NK-92 (cell line): ENCODE data around the gene SPPL2B.

ENCODE experiments used
- DNase-seq: peaks from one replicate; lab custom pipeline; 2025; ENCODE audit not compliant: unreplicated experiment; lab: John Stamatoyannopoulos, UW

Gene SPPL2B

DNA sequence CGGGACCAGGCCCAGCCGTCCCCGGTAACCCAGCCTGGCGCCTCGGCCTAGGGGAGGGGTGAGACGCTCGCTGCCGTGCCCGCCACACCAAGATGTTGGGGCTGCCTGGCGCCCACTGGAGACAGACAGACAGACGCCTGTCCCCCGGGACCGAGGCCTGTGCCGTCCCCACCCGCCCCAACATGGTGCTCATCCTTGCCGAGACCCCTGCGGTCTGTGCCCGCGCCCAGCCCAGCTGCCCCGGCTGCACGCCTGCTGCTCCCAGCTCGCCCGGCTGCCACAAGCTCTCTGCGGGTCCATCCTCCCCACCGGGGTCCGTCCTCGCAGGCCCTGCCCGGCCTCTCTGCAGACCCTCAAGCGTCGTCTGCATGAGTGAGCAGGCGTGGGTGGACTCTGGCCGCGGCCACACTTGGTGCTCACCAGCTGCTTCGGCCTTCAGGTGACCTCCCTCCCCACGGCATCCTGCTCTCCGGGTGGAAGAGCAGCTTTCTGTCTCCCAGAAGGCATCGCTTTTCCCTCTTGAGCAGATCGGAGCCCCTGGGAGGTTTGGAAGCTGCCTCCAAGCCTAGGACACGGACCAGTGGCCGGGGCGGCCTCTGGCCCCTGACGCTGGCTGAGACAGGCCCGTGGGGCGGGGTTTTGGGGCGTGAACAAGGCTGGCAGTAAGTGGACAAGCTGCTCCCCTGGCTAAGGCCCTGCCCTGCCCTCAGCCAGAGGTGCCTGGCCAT, 24.8 kb downstream of the SPPL2B start:
- DNase-seq: no peak

DNA sequence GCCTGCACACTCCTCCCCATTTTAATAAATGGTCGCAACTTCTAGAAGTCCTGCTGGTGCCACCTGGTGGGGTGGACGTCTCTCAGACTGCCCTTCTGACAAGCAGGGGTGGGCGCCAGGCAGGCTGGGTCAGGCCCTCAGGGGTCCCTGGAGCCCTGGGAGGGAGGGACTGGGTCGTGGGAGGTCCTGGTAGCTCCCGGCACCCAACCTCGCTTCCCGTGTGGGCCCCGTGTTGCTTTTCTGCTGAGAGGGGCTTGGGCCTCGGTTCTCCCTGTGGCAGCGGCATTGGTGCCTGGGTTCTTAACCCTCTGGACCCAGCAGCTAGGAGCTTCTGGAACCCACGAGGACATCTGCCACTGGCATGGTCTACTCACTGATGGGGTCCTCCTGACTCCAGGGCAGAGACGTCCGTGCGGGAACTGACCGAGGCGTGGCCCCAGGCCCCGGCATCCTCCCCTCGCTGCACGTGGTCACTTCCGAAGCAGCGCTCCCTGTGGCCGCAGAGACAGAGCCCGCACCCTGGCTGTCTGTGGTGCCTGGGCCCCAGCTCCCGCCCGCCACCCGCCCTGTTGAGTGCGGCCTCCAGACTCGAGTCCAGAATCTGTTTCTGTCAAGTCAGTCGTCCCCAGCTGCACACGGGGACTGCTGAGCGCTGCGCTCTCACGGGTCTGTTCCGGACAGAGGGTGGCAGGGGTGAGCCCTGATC, 25.6 kb downstream of the SPPL2B start:
- DNase-seq: no peak

DNA sequence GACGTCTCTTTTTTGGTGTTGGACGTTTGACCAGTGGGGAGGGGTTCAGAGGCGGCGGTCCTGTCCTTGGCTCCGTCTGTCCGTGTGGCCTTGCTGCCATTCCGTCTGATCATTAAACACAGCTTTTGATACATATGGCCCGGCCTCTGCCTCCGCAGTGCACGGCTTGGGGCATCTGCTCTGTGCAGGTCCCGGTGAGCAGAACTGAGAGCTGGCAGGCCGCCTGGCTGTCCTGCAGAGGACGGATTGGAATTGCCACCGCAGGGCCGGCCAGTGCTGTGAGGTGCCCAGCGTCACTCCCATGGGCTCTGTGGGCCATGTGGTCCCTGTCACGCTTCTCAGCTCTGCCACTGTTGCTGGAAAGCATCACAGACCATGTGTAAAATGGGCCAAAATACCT, 26.2 kb downstream of the SPPL2B start:
- DNase-seq: no peak

DNA sequence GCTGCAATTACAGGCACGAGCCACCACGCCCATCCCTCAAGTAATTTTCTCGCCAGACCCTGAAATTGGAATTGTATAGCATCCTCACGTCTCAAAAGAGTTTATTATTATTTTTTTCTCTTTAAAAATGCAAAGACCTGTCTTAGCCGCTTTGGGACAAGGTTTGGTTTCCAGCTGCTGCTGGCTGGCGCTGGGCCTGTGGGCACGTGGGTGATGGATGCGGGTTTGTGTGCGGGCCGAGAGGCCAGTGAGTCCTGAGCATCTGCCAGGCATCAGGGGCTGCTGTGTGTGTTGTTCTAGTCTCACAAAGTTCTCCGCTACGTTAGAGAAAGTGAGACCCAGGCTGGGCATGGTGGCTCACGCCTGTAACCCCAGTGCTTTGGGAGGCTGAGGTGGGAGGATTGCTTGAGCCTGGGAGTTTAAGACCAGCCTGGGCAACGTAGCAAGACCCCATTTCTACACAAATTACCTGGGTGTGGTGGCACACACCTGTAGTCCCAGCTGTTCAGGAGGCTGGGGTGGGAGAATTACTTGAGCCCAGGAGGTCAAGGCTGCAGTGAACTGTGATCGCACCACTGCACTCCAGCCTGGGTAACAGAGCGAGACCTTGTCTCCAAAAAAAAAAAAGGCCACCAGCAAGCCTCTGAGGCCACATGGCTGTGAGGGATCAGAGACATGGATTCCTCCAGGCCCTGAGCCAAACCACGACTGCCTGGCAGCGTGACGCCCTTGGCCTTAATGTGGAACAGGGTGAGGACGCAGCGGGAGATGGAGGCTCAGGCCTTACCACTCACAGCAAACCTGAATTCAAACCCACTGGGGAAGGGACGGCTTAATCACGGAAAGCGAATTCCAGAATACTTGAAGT, 26.9 kb downstream of the SPPL2B start:
- DNase-seq: no peak

DNA sequence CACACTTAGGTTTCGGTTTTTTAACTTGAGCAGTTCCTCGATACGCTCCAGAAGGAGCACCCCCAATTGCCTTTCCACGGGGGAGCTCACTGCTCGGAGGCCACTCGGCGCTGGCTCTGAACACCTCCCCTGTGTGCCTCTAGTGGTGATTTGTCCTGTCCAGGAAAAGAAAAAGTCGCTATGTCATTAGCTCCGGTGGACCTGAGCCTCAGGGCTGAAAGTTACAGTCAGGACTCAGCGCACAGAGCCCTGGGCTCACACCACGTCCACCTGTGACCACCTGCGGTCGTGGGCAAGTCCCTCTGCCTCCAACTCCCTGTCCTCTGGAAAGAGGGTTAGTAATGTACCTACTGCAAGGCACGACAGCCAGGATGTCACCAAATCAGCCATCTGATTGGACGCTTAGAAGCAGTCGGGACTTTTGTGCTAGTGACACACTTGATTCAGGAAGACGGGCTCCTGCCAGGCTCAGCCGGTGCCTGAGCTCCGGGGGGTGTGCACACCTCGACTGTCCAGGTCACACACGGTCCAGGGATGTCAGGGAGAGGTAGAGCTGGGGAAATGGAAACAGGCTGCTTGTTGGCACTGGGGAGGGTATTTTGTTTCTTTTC, 27.7 kb downstream of the SPPL2B start:
- DNase-seq: no peak

- no peak for DNase-seq
Measured at GRCh38 chr19:2357279-2358206, 29.1 kb downstream of the SPPL2B start.

GRCh38 chr19:2358548-2359173, 30.2 kb downstream of the SPPL2B start:
- DNase-seq: no peak

DNA sequence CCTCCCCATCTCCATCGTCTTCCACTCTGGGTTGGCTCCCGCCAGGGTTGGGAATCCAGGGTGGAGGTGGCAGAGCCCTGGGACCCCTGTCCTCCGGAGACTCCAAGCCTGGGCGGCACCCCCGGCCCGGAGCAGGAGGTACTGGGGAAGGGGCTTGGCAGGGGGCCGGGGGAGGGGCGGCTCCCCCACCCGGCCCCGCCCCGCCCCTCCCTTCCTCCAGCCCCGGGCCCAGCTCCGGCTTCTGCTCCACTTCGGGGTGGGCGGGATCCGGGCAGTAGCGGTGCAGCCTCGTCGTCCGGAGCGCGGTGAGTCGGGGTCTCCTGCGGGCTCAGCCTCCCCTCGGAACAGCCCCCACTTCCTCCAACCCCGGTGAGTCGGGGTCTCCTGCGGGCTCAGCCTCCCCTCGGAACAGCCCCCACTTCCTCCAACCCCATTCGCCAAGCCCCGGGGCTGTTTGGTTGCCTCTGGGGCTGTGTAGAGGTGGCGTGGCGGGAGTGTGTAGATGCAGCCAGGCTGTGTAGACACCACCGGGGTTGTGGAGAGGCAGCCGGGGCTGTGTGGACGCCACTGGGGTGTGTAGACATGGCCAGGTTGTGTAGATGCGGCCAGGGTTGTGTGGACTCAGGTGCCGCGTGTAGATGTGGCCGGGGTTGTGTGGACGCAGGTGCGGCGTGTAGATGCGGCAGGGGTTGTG, 31.7 kb downstream of the SPPL2B start, which contains the start of gene TMPRSS9:
Gene TMPRSS9, plus strand, starts transcription at position 274 of the 694 bp plus-strand sequence. CDS start 29,521 bp downstream, outside the sequence.
- no peak for DNase-seq

- DNase-seq: no peak
Measured at GRCh38 chr19:2360833-2361232, 32.3 kb downstream of the SPPL2B start.

DNA sequence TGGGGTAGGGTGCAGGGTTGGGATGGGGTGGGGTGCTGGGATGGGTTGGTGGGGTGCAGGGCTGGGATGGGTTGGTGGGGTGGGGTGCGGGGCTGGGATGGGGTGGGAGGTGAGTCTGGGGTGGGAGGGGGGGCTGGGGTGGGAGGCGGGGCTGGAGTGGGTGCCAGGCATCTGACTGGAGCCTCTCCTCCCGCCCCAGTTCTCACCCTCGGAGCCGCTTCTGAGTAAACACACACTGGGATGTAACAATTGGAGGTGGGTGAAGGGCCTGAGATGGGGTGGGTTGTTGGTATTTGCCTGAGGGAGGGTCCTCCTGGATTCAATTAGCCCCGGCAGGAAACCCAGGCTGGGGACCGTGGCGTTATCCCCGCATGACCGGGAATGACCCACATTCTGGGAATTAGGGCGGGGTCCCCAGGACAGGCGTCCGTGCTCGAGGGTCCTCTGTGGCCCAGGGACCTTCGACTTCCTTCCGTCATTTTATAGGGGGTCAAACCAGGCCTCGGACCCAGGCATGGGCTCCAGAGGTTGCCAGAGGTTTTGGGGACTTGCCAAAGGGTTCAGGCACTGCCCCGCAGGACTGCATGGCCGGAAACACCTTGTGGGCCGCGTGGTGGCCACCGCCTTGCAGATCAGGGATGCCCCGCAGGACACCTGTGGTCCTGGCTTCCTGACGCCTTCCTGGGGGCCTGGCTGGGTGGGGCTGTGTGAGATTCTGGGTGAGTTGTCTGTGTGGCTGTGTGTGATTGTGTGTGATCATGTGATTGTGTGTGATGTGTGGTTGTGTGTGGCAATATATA, 33.0 kb downstream of the SPPL2B start:
- no peak for DNase-seq

GRCh38 chr19:2362046-2362969, 33.8 kb downstream of the SPPL2B start:
- DNase-seq: no peak

DNA sequence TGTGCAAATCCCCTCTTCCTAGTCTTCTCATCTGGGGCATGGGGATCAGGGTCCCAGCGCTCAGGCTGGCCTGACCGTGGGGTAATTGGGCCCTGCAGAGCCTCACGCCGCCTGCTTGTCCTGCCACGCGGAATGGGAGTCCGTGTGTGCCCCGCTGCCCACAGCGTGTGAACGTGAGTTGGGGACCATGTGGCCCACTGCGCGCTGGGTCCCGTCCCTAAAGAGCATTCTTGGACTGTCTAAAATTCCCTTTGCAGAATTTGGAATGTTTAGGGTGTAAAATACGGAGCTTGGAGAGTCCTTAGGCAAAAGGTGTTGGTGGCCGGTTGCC, 34.5 kb downstream of the SPPL2B start:
- no peak for DNase-seq

- no peak for DNase-seq
Measured at GRCh38 chr19:2363419-2363818, 34.9 kb downstream of the SPPL2B start.

GRCh38 chr19:2365201-2365970, 36.9 kb downstream of the SPPL2B start:
- DNase-seq: no peak

GRCh38 chr19:2371656-2372055, 43.2 kb downstream of the SPPL2B start:
- DNase-seq: no peak

GRCh38 chr19:2372076-2372612, 43.7 kb downstream of the SPPL2B start:
- no peak for DNase-seq
